ENCODE data around the gene NDFIP2.

The NDFIP2 gene

DNA sequence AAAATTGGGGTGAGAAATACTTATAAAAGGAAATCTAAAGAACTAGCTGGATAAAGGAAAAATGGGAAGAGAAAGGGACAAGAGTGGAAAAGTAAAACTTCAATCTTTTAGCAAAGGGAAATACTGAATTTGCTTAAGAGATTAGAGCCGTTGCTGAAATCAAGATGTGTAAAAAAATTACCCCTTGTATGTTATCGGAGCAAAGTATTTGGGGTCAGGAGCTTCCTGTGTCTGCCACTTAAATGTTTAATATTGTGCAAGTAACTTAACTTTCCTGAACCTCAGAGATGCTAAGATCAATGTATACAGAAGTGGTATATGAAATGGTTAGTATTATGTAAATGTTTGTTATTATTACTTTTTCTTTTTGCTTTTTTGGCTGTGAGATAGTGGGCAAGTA is 51.6 kb downstream of the NDFIP2 start:
- TF ChIP-seq ZNF70 (CRISPR knock-in tag; IDR thresholded peaks at IDR 0.05) = no peak
- TF ChIP-seq, protein P1, sequence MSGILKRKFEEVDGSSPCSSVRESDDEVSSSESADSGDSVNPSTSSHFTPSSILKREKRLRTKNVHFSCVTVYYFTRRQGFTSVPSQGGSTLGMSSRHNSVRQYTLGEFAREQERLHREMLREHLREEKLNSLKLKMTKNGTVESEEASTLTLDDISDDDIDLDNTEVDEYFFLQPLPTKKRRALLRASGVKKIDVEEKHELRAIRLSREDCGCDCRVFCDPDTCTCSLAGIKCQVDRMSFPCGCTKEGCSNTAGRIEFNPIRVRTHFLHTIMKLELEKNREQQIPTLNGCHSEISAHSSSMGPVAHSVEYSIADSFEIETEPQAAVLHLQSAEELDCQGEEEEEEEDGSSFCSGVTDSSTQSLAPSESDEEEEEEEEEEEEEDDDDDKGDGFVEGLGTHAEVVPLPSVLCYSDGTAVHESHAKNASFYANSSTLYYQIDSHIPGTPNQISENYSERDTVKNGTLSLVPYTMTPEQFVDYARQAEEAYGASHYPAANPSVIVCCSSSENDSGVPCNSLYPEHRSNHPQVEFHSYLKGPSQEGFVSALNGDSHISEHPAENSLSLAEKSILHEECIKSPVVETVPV (CRISPR knock-in tag; IDR thresholded peaks at IDR 0.05) = no peak
- TF ChIP-seq ZNF8 (CRISPR knock-in tag; IDR thresholded peaks at IDR 0.05) = no peak
- TF ChIP-seq ZC3H10 (CRISPR knock-in tag; IDR thresholded peaks at IDR 0.05) = no peak
- no peak for TF ChIP-seq ZNF565 (CRISPR knock-in tag; conservative IDR thresholded peaks at IDR 0.05; ENCODE audit: low read depth)
- no peak for TF ChIP-seq TCF4 (CRISPR knock-in tag; IDR thresholded peaks at IDR 0.05; ENCODE audit: borderline replicate concordance)
- no peak for TF ChIP-seq ISL1 (CRISPR knock-in tag; IDR thresholded peaks at IDR 0.05)
- no peak for TF ChIP-seq ZFP3 (CRISPR knock-in tag; IDR thresholded peaks at IDR 0.05)
- no peak for TF ChIP-seq OSR1 (CRISPR knock-in tag; IDR thresholded peaks at IDR 0.05)
- TF ChIP-seq ESRRG (CRISPR knock-in tag; IDR thresholded peaks at IDR 0.05) = no peak
- TF ChIP-seq, protein P2, sequence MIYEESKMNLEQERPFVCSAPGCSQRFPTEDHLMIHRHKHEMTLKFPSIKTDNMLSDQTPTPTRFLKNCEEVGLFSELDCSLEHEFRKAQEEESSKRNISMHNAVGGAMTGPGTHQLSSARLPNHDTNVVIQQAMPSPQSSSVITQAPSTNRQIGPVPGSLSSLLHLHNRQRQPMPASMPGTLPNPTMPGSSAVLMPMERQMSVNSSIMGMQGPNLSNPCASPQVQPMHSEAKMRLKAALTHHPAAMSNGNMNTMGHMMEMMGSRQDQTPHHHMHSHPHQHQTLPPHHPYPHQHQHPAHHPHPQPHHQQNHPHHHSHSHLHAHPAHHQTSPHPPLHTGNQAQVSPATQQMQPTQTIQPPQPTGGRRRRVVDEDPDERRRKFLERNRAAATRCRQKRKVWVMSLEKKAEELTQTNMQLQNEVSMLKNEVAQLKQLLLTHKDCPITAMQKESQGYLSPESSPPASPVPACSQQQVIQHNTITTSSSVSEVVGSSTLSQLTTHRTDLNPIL (CRISPR knock-in tag; IDR thresholded peaks at IDR 0.05; ENCODE audit: low read depth) = no peak
- TF ChIP-seq, protein P3, sequence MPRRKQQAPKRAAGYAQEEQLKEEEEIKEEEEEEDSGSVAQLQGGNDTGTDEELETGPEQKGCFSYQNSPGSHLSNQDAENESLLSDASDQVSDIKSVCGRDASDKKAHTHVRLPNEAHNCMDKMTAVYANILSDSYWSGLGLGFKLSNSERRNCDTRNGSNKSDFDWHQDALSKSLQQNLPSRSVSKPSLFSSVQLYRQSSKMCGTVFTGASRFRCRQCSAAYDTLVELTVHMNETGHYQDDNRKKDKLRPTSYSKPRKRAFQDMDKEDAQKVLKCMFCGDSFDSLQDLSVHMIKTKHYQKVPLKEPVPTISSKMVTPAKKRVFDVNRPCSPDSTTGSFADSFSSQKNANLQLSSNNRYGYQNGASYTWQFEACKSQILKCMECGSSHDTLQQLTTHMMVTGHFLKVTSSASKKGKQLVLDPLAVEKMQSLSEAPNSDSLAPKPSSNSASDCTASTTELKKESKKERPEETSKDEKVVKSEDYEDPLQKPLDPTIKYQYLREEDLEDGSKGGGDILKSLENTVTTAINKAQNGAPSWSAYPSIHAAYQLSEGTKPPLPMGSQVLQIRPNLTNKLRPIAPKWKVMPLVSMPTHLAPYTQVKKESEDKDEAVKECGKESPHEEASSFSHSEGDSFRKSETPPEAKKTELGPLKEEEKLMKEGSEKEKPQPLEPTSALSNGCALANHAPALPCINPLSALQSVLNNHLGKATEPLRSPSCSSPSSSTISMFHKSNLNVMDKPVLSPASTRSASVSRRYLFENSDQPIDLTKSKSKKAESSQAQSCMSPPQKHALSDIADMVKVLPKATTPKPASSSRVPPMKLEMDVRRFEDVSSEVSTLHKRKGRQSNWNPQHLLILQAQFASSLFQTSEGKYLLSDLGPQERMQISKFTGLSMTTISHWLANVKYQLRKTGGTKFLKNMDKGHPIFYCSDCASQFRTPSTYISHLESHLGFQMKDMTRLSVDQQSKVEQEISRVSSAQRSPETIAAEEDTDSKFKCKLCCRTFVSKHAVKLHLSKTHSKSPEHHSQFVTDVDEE (CRISPR knock-in tag; IDR thresholded peaks at IDR 0.05) = no peak
- TF ChIP-seq BACH2 (CRISPR knock-in tag; IDR thresholded peaks at IDR 0.05; ENCODE audit: borderline replicate concordance) = no peak
- no peak for TF ChIP-seq ZFP30 (CRISPR knock-in tag; IDR thresholded peaks at IDR 0.05)
- TF ChIP-seq, protein P4, sequence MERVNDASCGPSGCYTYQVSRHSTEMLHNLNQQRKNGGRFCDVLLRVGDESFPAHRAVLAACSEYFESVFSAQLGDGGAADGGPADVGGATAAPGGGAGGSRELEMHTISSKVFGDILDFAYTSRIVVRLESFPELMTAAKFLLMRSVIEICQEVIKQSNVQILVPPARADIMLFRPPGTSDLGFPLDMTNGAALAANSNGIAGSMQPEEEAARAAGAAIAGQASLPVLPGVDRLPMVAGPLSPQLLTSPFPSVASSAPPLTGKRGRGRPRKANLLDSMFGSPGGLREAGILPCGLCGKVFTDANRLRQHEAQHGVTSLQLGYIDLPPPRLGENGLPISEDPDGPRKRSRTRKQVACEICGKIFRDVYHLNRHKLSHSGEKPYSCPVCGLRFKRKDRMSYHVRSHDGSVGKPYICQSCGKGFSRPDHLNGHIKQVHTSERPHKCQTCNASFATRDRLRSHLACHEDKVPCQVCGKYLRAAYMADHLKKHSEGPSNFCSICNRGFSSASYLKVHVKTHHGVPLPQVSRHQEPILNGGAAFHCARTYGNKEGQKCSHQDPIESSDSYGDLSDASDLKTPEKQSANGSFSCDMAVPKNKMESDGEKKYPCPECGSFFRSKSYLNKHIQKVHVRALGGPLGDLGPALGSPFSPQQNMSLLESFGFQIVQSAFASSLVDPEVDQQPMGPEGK (CRISPR knock-in tag; IDR thresholded peaks at IDR 0.05; ENCODE audit: borderline replicate concordance) = no peak
- TF ChIP-seq, protein P5, sequence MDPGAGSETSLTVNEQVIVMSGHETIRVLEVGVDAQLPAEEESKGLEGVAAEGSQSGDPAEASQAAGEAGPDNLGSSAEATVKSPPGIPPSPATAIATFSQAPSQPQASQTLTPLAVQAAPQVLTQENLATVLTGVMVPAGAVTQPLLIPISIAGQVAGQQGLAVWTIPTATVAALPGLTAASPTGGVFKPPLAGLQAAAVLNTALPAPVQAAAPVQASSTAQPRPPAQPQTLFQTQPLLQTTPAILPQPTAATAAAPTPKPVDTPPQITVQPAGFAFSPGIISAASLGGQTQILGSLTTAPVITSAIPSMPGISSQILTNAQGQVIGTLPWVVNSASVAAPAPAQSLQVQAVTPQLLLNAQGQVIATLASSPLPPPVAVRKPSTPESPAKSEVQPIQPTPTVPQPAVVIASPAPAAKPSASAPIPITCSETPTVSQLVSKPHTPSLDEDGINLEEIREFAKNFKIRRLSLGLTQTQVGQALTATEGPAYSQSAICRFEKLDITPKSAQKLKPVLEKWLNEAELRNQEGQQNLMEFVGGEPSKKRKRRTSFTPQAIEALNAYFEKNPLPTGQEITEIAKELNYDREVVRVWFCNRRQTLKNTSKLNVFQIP (CRISPR knock-in tag; IDR thresholded peaks at IDR 0.05; ENCODE audit: borderline replicate concordance, low read depth) = no peak
- no peak for ATAC-seq

DNA sequence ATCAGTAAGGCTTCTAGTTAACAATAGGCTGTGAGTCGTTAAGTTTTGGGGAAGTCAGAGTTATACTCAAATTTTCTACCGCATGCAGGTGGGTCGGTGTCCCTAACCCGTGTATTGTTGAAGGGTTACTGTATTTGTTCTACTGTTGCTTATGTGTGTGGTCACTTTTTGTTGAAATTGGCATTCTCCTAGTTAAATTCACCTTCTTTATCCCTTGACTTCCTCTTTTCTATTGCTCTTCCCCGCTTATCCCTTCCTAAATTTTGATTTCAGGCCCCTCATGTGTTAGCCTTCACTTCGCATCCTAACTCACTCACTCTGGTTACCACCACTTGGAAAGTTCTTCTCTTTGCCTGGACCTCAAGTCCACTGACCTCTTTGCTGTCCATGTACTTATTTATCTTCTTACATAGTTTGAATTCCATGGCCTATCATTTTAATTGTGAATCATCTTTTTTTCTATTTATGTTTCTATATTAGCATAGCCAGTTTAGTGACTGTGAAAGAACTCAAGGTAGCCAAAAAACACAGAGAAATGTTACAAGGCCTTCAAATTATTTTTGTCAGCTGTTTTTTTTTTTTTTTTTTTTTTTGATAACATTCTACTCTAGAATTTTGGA is 52.9 kb downstream of the NDFIP2 start:
- ATAC-seq = peak; percentile 53; the same call in 2 of the 3 replicates
- no peak for TF ChIP-seq ZC3H10 (CRISPR knock-in tag; IDR thresholded peaks at IDR 0.05)
- TF ChIP-seq BACH2 (CRISPR knock-in tag; IDR thresholded peaks at IDR 0.05; ENCODE audit: borderline replicate concordance) = no peak

DNA sequence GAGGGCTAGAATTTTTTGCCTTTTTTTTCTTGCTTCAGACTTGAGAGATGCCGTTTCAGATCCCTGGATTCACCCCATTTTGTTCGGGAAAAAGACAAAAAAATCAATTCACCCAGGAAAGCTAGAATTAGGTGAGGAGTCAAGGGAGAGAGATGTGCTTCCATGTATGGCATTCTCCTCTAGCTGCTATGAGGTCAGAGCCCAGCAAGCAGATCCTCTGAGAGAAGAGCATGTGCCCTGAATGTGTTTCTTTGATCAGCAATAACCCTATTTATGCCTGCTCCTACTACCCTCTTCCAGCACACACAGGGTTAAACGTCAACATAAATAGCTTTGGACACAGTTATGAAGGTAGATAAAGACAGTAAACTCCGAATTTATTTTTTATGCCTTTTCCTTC is 53.6 kb downstream of the NDFIP2 start:
- ATAC-seq = no peak
- no peak for TF ChIP-seq ZNF70 (CRISPR knock-in tag; IDR thresholded peaks at IDR 0.05)
- no peak for TF ChIP-seq BACH2 (CRISPR knock-in tag; IDR thresholded peaks at IDR 0.05; ENCODE audit: borderline replicate concordance)
- no peak for TF ChIP-seq ZC3H10 (CRISPR knock-in tag; IDR thresholded peaks at IDR 0.05)
- no peak for TF ChIP-seq TOX (CRISPR knock-in tag; IDR thresholded peaks at IDR 0.05; ENCODE audit: borderline replicate concordance)
- TF ChIP-seq ARNTL (CRISPR knock-in tag; IDR thresholded peaks at IDR 0.05; ENCODE audit: borderline replicate concordance, low read depth) = no peak
- no peak for TF ChIP-seq PPARA (CRISPR knock-in tag; IDR thresholded peaks at IDR 0.05; ENCODE audit: borderline replicate concordance)
- TF ChIP-seq ISL1 (CRISPR knock-in tag; IDR thresholded peaks at IDR 0.05) = no peak
- no peak for TF ChIP-seq TCF4 (CRISPR knock-in tag; IDR thresholded peaks at IDR 0.05; ENCODE audit: borderline replicate concordance)
